ENCODE measurements around the gene TLE3. TPM values are rescaled to one million over a fixed set of nuclear protein-coding genes. Genes with fewer than 3 reads are reported as not detected.

TLE3 gene
- total and polyA plus RNA-seq, 2 of the 4 experiments (the other 2 are of a cell fraction), result 6.5 to 16.3 TPM

- H2BK120ac ChIP-seq (ENCODE audit: low read depth, low read length), result no peak overlapping the region
- H2BK15ac ChIP-seq (ENCODE audit: low read depth, low read length), result no peak overlapping the region
- in situ Hi-C loops (cut with MboI; ENCODE audit: low sequenced_read_pairs), result no loop called here
- dilution Hi-C loops (cut with HindIII; ENCODE audit: low sequenced_read_pairs, unreplicated experiment), result no loop called here
- H3K23ac ChIP-seq (ENCODE audit: low read depth, low read length), result no peak overlapping the region
- no peak overlapping the region for H3K4me2 ChIP-seq (ENCODE audit: low read depth, low read length)
- no peaks in the 10 kb centered on the region; the same call in 1 of the 2 replicates for H3K9me1 ChIP-seq (ENCODE audit: insufficient read depth, low read length)
- H3K4me3 ChIP-seq (ENCODE audit: insufficient read depth, low read depth, low read length), result no peak overlapping the region
- H4K20me1 ChIP-seq (ENCODE audit: insufficient read depth, low read length), result no peaks in the 10 kb centered on the region
- H2AK9ac ChIP-seq (replicated peaks; ENCODE audit: low read depth, low read length, poor library complexity), result no peak overlapping the region
- ATAC-seq (ENCODE audit: low read depth) (no peak), DNase-seq (no peak)
- H2AK5ac ChIP-seq (ENCODE audit: low read depth, low read length), result no peak overlapping the region
- no peak overlapping the region for H4K8ac ChIP-seq (ENCODE audit: low read depth in 2 of 2, low read length in 2 of 2)
- 14 to 100% methylated on average over 1 of the region's 4 CpGs for WGBS, 2 experiments (ENCODE audit: extremely low coverage in 2 of 2, insufficient read length in 1 of 2)
- peaks cover 38% of the 10 kb centered on the region for H3K27me3 ChIP-seq (ENCODE audit: control insufficient read depth, insufficient read depth, low read length)
- no peaks in the 10 kb centered on the region for H3K79me1 ChIP-seq (ENCODE audit: low read depth in 1 of 2, low read length in 2 of 2)
- no peak overlapping the region for H4K5ac ChIP-seq (ENCODE audit: low read depth, low read length)
- no peaks in the 10 kb centered on the region for H3K36me3 ChIP-seq (ENCODE audit: control insufficient read depth, insufficient read depth, low read length)
- no TSS peak for BruUV-seq (replicated peaks)
- H2BK5ac ChIP-seq (ENCODE audit: low read depth, low read length, poor library complexity, severe bottlenecking), result no peak overlapping the region
- H3K27ac ChIP-seq (ENCODE audit: insufficient read depth, low read length), result no peak overlapping the region
- ChIA-PET CTCF (no interaction called here), POLR2A (ENCODE audit: unreplicated experiment) (no interaction called here)
- no peak overlapping the region for H4K91ac ChIP-seq (ENCODE audit: insufficient read depth, low read depth, low read length)
- H3K56ac ChIP-seq (ENCODE audit: extremely low read depth, insufficient read depth, low read length), result no peak overlapping the region
- no peaks in the 10 kb centered on the region for H3K9me3 ChIP-seq (ENCODE audit: control insufficient read depth, insufficient read depth, low read length)
- no peak overlapping the region for H2BK20ac ChIP-seq (ENCODE audit: low read depth, low read length)
- no peak overlapping the region for H2AFZ ChIP-seq (replicated peaks; ENCODE audit: low read length, poor library complexity)
- H3K14ac ChIP-seq (replicated peaks; ENCODE audit: low read depth, low read length), result no peak overlapping the region
- intact Hi-C loops (cut with micrococcal nuclease), result no loop called here
- no peak overlapping the region for H3K4ac ChIP-seq (ENCODE audit: low read depth, low read length)
- TF ChIP-seq NFE2L2 (IDR thresholded peaks at IDR 0.05; ENCODE audit: low read depth, low read length) (no peak), SMC3 (IDR thresholded peaks at IDR 0.05; ENCODE audit: low read depth, low read length) (no peak), CHD1 (IDR thresholded peaks at IDR 0.05; ENCODE audit: low read depth, low read length) (no peak), RCOR1 (IDR thresholded peaks at IDR 0.05; ENCODE audit: insufficient replicate concordance, low read length) (no peak), FOS (IDR thresholded peaks at IDR 0.05; ENCODE audit: low read depth, low read length) (no peak), POLR2A (IDR thresholded peaks at IDR 0.05; ENCODE audit: low read depth, low read length) (no peak), RFX5 (IDR thresholded peaks at IDR 0.05; ENCODE audit: low read depth, low read length) (no peak), MAZ (IDR thresholded peaks at IDR 0.05; ENCODE audit: borderline replicate concordance, low read depth, low read length) (no peak), MXI1 (IDR thresholded peaks at IDR 0.05; ENCODE audit: borderline replicate concordance, low read depth, low read length) (no peak), RAD21 (IDR thresholded peaks at IDR 0.05; ENCODE audit: low read length) (no peak), USF2 (IDR thresholded peaks at IDR 0.05; ENCODE audit: low read depth, low read length) (no peak), BHLHE40 (IDR thresholded peaks at IDR 0.05; ENCODE audit: low read depth, low read length) (no peak), ELK1 (IDR thresholded peaks at IDR 0.05; ENCODE audit: borderline replicate concordance, low read depth, low read length) (no peak), CEBPB (IDR thresholded peaks at IDR 0.05; ENCODE audit: low read depth, low read length) (no peak), CTCF (conservative IDR thresholded peaks at IDR 0.05; ENCODE audit: low read depth, low read length) (no peak)
- H3K18ac ChIP-seq (ENCODE audit: low read depth, low read length), result no peak overlapping the region
- peaks cover 1% of the 10 kb centered on the region; the same call in 1 of the 2 replicates for H3K4me1 ChIP-seq (ENCODE audit: control insufficient read depth, insufficient read depth, low read length)
- no peak overlapping the region for H3K9ac ChIP-seq (ENCODE audit: low read depth, low read length)
Measured at GRCh38 chr15:70038730-70039392, 58.9 kb downstream of the TLE3 start.
